Stimulated activated naive CD4-positive, alpha-beta T cell (primary cell): ENCODE data around the gene RHEB.
A peak's percentile ranks its signal among the peaks of the same experiment; 100 is the strongest.

Experiments used
- DNase-seq, 6 experiments: peaks; one replicate each; lab custom pipeline; 2025; lab: John Stamatoyannopoulos, UW

Gene RHEB

GRCh38 chr7:151431768-151432311, 87.9 kb downstream of the RHEB start:
- DNase-seq, result no peak

- peak in 1 of 6 experiments; percentile 25 for DNase-seq
Measured at GRCh38 chr7:151431281-151431767, 88.4 kb downstream of the RHEB start.

GRCh38 chr7:151430391-151431205, 89.1 kb downstream of the RHEB start:
- peak in 2 of 6 experiments; percentile 48 to 68 for DNase-seq

- DNase-seq, result peak; percentile 32 to 88 (median 68)
Measured at GRCh38 chr7:151429560-151430331, 89.9 kb downstream of the RHEB start.

- no peak for DNase-seq
Measured at GRCh38 chr7:151429237-151429559, 90.5 kb downstream of the RHEB start.

GRCh38 chr7:151428378-151429236, 91.1 kb downstream of the RHEB start:
- peak in 1 of 6 experiments; percentile 37 for DNase-seq

- DNase-seq, result peak in 2 of 6 experiments; percentile 14 to 37
Measured at GRCh38 chr7:151427705-151428377, 91.9 kb downstream of the RHEB start.

- DNase-seq, result no peak
Measured at GRCh38 chr7:151426904-151427704, 92.6 kb downstream of the RHEB start.

- no peak for DNase-seq
Measured at GRCh38 chr7:151426441-151426903, 93.2 kb downstream of the RHEB start.

GRCh38 chr7:151425670-151426440, 93.8 kb downstream of the RHEB start:
- no peak for DNase-seq

GRCh38 chr7:151424799-151425198, 94.9 kb downstream of the RHEB start:
- DNase-seq, result no peak

GRCh38 chr7:151423936-151424335, 95.8 kb downstream of the RHEB start:
- DNase-seq, result no peak

- DNase-seq, result no peak
Measured at GRCh38 chr7:151423226-151423625, 96.5 kb downstream of the RHEB start.

GRCh38 chr7:151422212-151422611, 97.5 kb downstream of the RHEB start:
- DNase-seq, result no peak

GRCh38 chr7:151420144-151420543, 99.6 kb downstream of the RHEB start:
- no peak for DNase-seq

GRCh38 chr7:151416941-151417315, 102.8 kb downstream of the RHEB start:
- no peak for DNase-seq

- no peak for DNase-seq
Measured at GRCh38 chr7:151416112-151416940, 103.4 kb downstream of the RHEB start.
